NCI-H510A (cell line): ENCODE measurements around the gene TGM4.
"Not testable (repeated sequence)": the region's sequence is repeated elsewhere in the genome, so short reads cannot be mapped to it uniquely, and the experiment has no call there.

Source experiments
- DNase-seq: peaks from one replicate; lab custom pipeline; 2025; lab: John Stamatoyannopoulos, UW

The TGM4 gene

GRCh38 chr3:44874308-44874707, at the start of gene TGM4:
Gene TGM4, plus strand, starts transcription at chr3:44874608. Its CDS starts 71 bp downstream, at chr3:44874679.
- no peak for DNase-seq

- no peak for DNase-seq
Observed at GRCh38 chr3:44825264-44825925, 49.0 kb upstream of the TGM4 start.

DNA sequence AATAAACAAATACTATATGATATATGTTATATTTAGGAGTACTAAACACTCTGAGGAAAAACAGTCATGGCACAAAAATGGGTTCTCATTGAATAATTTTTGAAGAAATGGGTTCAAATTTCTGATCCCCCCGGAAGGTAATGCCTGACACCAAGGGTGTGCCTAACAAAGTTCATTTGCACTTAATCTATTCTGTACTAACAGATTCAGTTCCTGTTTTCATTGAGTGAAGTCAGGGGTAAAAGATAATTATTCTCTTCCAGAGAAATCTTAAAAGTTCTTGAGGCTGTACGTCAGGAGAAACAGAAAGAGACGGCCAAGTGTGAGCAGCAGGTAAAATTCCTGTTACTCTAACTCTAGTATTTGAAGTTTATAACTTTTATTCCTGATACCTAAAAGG, 47.2 kb upstream of the TGM4 start:
- no peak for DNase-seq

GRCh38 chr3:44831232-44831631, 43.2 kb upstream of the TGM4 start:
- no peak for DNase-seq

DNA sequence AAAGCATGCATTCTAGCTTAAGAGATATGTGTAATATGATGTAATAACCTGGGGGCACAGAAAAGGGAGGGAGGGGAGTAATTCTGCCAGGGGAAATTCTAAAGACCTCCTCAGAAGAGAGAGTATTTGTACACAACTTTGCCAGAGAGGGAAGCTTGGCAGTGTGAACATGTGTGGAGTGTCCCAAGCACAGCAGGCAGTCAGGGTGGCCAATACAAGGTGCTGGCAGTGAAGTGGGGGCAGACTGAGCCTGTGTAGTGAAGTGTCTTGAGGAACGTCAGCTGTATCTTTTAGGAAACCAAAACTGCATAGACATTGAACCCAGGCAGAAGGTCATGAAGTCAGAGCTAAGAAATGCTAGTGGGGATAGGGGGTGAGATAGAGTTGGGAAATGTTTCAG, 42.4 kb upstream of the TGM4 start:
- no peak for DNase-seq

GRCh38 chr3:44832965-44833364, 41.4 kb upstream of the TGM4 start:
- no peak for DNase-seq

DNA sequence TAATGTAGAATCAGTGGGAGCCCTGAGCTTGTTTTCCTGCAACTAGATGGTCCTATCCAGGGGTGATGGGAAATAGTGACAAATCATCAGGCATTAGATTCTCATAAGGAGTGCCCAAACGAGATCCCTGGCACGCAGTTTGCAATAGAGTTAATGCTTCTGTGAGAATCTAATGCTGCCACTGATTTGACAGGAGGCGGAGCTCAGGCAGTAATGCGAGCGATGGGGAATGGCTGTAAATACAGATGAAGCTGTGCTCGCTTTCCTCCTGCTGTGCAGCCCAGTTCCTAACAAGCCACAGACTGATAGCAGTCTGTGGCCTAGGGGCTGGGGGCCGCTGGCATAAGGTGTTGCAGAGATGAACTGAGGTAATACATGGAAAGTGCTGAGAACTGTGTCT, 41.0 kb upstream of the TGM4 start:
- DNase-seq, result no peak

GRCh38 chr3:44835684-44836083, 38.7 kb upstream of the TGM4 start:
- no peak for DNase-seq

DNA sequence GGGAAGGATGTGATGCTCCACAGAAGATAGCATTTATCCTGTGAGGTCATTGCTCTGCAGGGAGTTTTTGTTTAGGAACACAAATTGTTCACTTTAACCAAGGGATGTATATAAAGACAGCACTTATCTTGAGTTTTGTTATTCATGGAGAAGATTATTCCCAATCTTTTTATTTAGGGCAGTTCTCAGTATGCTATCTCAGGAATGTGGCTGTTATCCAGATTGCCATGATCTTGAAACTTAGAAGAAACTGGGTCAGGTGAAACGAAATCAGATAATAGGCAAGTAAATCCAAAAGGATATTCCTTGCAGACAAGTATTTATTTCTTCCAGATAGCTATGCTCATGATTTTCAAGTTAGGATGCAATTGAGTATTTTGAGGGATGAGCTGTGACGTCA, 32.0 kb upstream of the TGM4 start:
- no peak for DNase-seq

DNA sequence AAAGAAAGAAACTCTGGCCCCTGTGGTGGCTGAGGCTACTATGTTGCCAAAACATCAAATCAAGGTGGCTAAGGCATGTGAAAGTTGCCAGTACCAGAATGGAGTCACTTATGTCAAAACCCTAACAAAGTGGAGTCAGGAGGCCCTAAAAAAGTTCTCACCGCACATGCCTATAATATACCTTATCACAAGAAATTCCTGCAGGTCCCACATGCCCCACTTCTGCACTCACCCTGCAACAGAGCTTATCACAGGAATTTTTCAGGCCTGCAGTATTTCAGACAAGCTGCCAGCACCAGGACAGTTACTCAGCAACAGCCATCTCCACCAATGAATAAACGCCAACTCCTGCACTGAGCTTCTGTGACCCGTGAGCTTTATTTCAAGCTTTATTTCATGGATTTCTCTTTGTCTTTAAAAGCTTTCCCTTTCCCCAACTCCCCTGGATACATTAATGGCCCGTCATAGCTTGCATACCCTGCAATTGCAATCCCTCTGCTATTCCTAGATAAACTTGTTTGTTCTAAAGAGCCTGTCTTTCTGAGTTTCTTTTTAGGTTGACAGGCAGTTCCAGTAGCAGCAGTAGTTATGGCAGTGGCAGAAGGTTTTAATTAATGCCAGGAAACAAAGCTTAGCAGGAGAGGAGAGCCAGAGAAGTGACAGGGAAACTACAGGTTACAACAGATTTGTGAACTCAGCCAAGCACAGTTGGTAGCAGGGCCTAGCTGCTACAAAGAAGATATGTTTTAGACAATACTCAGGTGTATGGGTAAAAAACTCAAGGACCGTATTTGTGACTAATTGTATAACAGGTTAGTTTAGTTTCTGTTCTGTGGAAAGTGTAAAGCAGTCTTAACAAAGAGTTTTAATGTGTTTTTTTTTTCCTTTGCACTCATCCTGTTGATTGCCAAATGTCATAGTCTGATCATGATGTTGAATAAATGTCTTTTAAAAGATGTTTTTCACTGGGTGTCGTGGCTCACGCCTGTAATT, 28.6 kb upstream of the TGM4 start:
- no peak for DNase-seq

DNA sequence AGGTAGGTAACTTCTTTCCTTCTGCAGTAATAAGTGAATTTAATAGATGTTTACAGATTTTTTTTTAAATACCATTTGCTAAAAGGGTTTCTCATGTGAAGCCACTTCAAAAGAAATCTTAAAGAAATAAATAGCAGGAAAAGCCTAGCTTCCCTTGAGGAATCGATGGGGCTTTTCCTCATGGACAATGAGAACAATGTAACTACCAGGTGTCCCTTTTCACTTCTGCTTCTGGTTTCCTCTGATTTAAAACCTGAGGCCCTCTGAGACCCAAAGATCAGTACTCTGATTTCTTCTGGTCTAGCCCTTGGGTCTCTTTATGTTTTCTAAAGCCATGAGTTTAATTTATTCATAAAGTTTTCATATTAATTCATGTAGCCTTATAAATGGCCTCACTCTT, 25.8 kb upstream of the TGM4 start:
- no peak for DNase-seq

GRCh38 chr3:44856663-44857062, 17.7 kb upstream of the TGM4 start:
- DNase-seq, result not testable (repeated sequence)

DNA sequence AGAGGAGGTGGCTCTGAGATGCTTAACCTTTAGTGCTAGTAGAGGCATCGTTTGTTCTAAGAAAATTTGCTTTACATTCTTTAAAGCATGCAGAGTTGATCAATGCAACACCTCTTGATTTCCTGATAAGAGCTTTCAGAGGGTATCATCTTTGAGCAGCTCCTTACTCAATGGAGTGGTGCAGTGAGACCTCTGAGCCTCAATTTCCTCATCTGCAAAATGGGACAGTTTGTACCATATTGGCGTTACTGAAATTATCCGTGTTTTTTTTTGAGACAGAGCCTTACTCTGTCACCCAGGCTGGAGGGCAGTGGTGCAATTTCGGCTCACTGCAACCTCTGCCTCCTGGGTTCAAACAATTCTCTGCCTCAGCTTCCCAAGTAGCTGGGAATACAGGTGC, 14.3 kb upstream of the TGM4 start:
- no peak for DNase-seq

DNA sequence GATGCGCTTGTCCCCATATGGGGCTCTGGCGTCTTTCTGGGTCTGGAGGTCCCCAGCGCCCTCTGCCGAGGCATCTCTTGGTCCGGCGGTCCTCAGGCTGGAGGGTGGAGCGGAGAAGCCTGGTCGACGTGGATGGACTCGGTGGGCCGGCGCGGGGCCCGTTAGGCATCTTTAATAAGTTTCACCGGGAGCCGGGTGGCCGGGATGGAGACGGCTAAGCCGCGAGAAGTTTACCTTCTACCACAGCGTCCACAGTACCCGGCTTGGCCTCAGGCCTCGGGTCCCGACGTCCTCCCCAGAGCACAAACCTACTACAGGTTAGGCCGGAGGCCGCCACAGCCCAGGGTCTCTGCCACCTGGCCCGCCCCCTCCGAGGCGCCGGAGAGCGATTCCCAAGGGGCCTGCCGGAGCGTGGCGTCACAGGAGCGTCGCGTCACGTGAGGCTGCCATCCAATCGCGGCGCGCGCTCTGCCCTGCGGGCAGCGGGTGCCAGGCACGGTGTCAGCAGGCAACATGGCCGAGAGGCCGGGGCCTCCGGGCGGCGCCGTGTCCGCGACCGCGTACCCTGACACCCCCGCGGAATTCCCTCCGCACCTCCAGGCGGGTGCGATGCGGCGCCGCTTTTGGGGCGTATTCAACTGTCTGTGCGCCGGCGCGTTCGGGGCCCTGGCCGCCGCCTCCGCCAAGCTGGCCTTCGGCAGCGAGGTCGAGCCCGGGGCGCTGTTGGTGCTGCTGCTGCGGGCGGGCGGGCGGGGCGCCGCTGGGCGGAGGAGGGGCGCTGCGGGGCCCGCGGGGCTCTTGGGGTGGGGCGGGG, 12.8 kb upstream of the TGM4 start, which contains the start of gene TMEM42:
Gene TMEM42 (plus strand): TSS at position 501 of the 814 bp plus-strand sequence. CDS start 13 bp downstream, at position 514.
- peak; percentile 68 for DNase-seq

DNA sequence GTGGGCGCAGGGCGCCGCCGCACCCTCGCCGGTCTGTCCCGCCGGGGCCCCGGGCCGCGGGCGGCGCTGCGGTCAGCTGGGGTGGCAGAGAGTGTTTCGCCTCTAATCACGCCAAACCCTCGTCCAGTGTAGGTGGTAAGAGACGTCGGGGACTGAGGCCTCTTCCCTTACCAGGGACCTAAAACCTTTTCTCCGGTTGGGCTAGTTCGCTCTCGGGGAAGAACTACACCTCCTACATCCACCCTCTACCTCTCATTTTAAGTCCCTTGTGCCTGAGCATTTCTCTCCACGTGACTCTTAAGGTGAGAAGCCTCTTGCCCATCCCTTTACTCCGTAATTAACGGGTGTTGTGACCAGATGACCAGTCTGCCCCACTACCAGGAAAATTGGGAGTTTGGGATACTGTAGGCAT, 12.2 kb upstream of the TGM4 start:
- no peak for DNase-seq

DNA sequence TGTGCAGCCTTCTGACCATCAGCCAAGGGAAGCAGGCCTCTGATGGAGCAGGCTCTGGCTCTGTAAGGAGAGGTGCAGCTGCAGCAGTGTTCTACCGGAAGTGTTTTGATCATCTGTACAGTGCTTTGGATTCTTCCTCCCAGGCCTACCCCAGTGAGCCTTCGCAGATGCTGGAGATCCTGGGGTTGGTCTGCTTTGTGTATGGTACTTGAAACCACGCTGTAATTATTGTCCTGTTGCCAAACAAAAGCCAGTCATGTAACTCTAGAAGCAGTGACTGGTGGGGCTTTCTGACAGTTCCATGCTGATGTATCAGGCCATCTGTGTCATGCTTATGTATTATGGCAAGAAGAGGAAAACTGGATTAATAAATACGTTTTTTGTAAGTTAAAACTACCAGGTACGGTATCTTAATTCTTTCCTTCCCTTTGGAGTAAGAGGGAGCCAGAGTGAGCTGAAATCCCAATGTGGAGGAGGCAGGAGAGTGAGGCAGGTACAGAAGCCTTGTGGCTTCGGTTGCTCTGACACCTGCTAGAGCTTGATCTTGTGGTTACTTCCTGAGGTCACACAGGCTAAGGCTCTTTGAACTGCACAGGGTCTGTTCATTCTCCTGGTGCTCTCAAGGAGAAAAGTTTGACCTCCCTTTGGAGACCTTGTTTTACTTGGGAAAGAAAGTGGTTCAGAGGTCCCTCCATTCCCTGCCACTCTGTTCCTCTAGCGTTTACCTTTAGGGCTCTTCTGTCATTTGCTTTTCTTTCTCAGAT, 9.0 kb upstream of the TGM4 start:
- peak; percentile 33 for DNase-seq

DNA sequence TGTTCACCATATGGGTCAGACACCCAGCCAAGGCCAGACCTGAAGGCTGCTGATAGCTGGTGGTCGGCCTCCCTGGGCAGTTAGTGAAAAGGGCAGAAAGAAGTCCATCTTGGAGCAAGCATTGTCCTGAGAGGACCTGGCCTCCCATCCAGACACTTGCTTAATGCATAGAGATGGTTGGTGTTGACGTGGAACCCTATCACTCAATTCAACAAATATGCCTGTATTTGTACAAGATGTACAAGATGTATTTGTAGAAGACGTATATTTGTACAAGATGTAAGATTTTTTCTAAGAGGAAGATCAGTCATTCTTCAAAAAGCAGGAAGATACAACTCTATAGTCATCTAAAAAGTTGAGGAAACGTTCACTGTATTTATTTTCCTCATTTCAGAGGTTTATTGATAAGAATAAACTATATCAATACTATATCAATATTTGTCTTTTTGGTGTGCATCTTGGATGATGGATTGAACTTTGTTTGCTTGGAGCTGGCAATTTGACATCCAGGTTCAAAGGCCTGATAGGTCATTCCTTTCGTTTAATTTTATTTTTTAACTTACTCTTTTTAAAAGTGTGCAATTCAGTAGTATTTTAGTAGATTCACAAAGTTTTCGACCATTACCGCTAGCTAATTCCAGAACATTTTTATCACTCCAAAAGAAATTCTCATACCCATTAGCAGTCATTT, 6.8 kb upstream of the TGM4 start:
- no peak for DNase-seq

- peak; percentile 12 for DNase-seq
Observed at GRCh38 chr3:44870375-44871061, 3.9 kb upstream of the TGM4 start.

- no peak for DNase-seq
Observed at GRCh38 chr3:44875596-44875995, 1.2 kb downstream of the TGM4 start.

- no peak for DNase-seq
Observed at GRCh38 chr3:44877333-44877732, 2.9 kb downstream of the TGM4 start.
